GM12872 (cell line): Measurements from ENCODE around the gene MTHFD1.

Experiments used
- TF ChIP-seq, protein P1 (sequence below): IDR thresholded peaks from 3 replicates; pipeline ENCODE4 v1.5.1; 2011; ENCODE audit warnings: low read depth, mild to moderate bottlenecking, low read length, moderate library complexity; ENCODE audit not compliant: insufficient read depth

MTHFD1 gene

DNA sequence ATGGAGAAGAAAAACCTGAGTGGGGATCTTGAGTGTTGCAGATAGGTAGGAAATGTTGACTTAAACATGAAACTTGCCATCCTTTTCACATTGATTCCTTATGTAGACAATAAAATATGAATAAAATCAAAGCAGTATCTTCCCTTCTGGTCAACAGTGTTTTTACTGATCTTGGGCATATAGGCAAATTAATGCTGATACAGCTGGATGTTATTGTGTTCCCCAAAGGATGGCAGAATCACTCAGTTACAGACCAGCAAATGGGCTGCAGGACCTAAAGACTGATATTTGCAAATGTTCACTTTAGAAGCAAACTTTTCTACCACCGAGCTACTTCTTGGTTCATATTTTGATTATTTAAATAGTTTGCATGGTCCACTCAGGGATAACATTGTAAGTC is 33.9 kb downstream of the MTHFD1 start:
- TF ChIP-seq, protein P1, sequence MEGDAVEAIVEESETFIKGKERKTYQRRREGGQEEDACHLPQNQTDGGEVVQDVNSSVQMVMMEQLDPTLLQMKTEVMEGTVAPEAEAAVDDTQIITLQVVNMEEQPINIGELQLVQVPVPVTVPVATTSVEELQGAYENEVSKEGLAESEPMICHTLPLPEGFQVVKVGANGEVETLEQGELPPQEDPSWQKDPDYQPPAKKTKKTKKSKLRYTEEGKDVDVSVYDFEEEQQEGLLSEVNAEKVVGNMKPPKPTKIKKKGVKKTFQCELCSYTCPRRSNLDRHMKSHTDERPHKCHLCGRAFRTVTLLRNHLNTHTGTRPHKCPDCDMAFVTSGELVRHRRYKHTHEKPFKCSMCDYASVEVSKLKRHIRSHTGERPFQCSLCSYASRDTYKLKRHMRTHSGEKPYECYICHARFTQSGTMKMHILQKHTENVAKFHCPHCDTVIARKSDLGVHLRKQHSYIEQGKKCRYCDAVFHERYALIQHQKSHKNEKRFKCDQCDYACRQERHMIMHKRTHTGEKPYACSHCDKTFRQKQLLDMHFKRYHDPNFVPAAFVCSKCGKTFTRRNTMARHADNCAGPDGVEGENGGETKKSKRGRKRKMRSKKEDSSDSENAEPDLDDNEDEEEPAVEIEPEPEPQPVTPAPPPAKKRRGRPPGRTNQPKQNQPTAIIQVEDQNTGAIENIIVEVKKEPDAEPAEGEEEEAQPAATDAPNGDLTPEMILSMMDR, result no peak

DNA sequence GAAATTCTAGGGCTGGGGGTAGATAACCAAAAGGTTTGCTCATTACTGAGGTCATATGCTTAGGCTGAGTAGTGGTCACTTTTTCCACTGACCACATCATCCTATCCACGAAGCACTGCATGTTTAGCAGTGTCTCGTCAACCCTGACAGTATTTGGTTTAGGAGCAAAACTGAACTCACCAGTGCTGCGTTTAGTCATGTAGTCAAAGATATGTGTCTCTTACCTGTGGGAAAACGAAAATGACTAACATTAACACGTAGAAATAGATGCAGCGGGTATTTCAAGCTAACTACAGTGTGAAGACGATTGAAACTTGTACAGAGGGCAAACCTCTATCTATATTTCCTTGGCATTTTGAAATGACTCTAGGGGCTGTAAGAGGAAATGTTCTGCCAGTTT is 34.6 kb downstream of the MTHFD1 start:
- TF ChIP-seq, protein P1, result no peak

DNA sequence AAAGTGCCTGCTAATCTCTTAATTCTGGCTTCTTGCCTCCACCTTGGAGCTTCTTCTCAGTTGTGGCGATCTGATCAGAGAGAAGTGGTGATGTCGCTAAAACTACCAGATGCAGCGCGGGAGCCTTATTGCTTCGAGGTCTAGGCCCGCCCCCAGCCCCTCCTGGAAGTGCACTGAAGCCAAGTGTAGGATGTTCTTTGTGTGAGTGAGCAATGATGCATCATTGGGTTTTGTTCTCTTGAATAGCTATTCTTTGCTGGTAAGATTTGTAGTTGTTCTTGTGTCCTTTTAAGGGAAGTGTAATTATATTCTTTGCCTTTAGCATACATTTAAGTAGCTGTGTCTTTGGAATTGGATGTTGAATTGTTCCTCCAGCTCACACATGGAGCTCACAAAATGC is 35.8 kb downstream of the MTHFD1 start:
- TF ChIP-seq, protein P1, result no peak

DNA sequence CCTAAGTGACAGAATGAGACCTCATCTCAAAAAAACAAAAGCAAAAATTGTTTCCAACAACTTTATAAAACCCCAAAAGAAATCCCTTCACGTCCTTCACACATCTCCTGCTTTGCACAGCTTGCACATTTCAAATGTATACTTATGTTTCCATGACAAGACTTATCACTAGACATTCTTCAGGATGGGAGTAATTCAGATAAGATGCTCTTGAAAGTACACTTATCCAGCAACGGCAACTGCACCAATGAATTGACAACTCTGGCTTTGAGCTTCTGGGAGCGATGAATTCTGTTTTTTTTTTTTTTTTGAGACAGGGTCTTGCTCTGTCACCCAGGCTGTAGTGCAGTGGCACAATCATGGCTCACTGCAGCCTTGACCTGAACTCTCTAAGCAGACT is 46.4 kb downstream of the MTHFD1 start:
- TF ChIP-seq, protein P1, result no peak

DNA sequence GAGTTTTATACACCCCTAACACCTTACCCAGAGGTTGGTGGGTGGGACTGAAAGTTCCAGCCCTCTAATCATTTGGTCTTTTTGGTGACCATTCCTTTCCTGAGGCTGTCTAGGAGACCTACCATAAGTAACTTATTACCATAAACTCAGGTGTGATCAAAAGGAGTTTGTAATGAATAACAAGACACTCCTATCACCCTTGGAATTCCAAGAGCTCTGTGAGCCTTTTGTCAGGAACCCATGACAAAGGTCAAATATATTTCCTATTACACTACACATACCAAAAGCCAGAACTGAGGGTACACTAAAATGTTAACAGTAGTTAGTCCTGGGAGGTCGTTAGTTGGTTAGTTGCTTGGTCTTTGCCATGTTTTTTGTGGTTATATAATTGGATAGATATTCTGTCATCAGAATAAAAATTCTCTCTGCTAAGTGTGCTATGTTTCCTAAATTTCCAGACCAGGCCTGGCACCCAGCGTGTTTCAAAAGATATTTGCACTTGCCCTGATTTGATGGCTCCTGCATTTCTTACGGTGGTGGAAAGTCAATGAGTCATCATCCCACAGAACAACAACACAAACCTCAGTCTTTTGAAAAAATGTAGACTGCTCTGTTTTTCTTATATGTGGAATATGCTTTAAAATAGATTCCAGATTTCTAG is 50.2 kb downstream of the MTHFD1 start:
- TF ChIP-seq, protein P1, result no peak

DNA sequence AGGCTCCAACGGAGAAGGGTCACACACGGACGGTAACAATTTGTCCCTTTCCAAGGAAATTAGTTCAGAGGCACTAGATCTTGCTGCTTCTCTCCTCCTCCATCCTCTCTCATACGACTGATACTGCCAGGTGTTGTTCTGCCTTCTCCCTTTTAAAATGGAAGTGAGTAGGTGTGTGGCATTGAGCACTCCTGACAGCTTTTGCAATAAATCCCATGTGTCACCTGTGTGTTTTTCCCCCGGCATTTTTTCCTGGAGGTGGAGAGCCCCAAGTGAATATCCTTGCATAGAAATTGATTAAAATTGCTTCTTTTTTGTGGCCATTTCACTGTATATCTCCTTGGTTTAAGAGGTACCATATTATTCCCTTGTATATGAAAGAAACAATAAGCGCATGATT is 51.0 kb downstream of the MTHFD1 start:
- TF ChIP-seq, protein P1, result no peak

DNA sequence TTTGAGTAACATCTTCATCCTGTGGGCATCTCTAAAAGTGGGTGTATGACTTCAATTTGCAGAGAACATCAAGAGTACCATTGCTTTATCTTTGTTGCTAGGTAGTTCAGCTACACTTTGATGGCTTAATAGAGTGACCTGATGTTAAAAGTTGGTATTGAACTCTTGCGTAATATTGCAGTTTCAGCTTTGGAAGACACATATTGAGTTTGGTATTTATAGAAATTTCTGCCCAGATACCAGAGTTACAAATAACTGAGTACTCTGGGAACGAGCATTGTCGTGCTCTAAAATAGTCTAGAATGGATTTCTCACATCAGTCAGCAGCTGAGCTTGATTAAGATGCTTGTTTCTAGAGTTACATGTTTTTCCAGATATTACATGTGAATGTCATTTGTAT is 52.3 kb downstream of the MTHFD1 start:
- TF ChIP-seq, protein P1, result no peak
